GM12878 (cell line): ENCODE data around the gene DNAH17. TPM values are rescaled to one million over a fixed set of nuclear protein-coding genes. Genes with fewer than 3 reads are reported as not detected.

Source experiments
- ATAC-seq: fragments of 200-7000 bp; cut with Tn5 transposase; 3 replicates; pipeline ENCODE4 v1.9.1; 2020; ENCODE audit warnings: mild to moderate bottlenecking, moderate library complexity
- BruUV-seq: library from RNA; stranded (reverse); fragments of 400-500 nt; replicated peaks from 2 replicates; lab custom pipeline; 2021; lab: Mats Ljungman, UMichigan
- CTCF ChIA-PET: fragments of 300-600 bp; sonication (Branson Sonifier 250); formaldehyde crosslinking; extraction: SDS; loops from one replicate; lab custom pipeline; 2021; ENCODE audit warnings: inconsistent platforms; lab: Yijun Ruan, JAX
- POLR2A ChIA-PET: fragments of 350-600 bp; formaldehyde crosslinking; extraction: SDS; loops from one replicate; lab custom pipeline; 2021; ENCODE audit warnings: inconsistent platforms; lab: Charles Lee
- RAD21 ChIA-PET: fragments of 300-600 bp; sonication (Branson Sonifier 250); formaldehyde crosslinking; loops from one replicate; lab custom pipeline; 2023; ENCODE audit warnings: antibody characterized with exemption; ENCODE audit not compliant: unreplicated experiment; lab: Charles Lee
- SMC1A ChIA-PET: fragments of 300-600 bp; sonication (Branson Sonifier 250); formaldehyde crosslinking; loops from one replicate; lab custom pipeline; 2023; ENCODE audit not compliant: unreplicated experiment, uncharacterized antibody; lab: Charles Lee
- DNase-seq: peaks from one replicate; pipeline ENCODE4 v3.0.0-alpha.2; 2011; ENCODE audit warnings: low read depth, low spot score
- FAIRE-seq: peaks from 3 replicates; lab custom pipeline; 2011; peaks lifted over from hg19 to GRCh38; lab: Jason Lieb, UNC
- H2AFZ ChIP-seq: 2 replicates; pipeline ENCODE4 v1.6.0; 2011; ENCODE audit warnings: low read depth, low read length, control low read depth; ENCODE audit not compliant: control insufficient read depth
- H3K27ac ChIP-seq: 2 replicates; pipeline ENCODE4 v1.5.1; 2011; ENCODE audit warnings: control low read depth; ENCODE audit not compliant: control insufficient read depth, insufficient read depth
- H3K27me3 ChIP-seq, 2 experiments: replicated peaks in 1 of 2; 2 replicates each; pipeline versions ENCODE4 v1.6.0 to v1.6.1; 2011; ENCODE audit warnings: low read length in 1 of 2; ENCODE audit not compliant: control insufficient read depth in 2 of 2, insufficient read depth in 2 of 2
- H3K36me3 ChIP-seq, 2 experiments: 2 replicates each; pipeline ENCODE4 v1.5.1; 2011; ENCODE audit warnings: low read length in 1 of 2; ENCODE audit not compliant: control insufficient read depth in 2 of 2, insufficient read depth in 2 of 2
- H3K4me1 ChIP-seq: 2 replicates; pipeline ENCODE4 v1.6.1; 2011; ENCODE audit warnings: mild to moderate bottlenecking, low read length, moderate library complexity, mixed read lengths; ENCODE audit not compliant: control insufficient read depth, insufficient read depth
- H3K4me2 ChIP-seq: 2 replicates; pipeline ENCODE4 v1.6.0; 2011; ENCODE audit warnings: control low read depth; ENCODE audit not compliant: control insufficient read depth, insufficient read depth
- H3K4me3 ChIP-seq: fragments of 200-600 bp; sonication (generic); 2 replicates; pipeline ENCODE4 v1.5.1; 2016
- H3K79me2 ChIP-seq: 2 replicates; pipeline ENCODE4 v1.6.0; 2011; ENCODE audit warnings: low read length; ENCODE audit not compliant: control insufficient read depth, insufficient read depth
- H3K9ac ChIP-seq: 2 replicates; pipeline ENCODE4 v1.8.0; 2011; ENCODE audit warnings: low read length, control low read depth, mixed read lengths; ENCODE audit not compliant: control insufficient read depth, insufficient read depth
- H3K9me3 ChIP-seq: replicated peaks from 3 replicates; pipeline ENCODE4 v1.5.1; 2011; ENCODE audit warnings: mild to moderate bottlenecking, low read length; ENCODE audit not compliant: control insufficient read depth, insufficient read depth
- H4K20me1 ChIP-seq: 2 replicates; pipeline ENCODE4 v1.6.0; 2011; ENCODE audit not compliant: control insufficient read depth, insufficient read depth
- MYB ChIP-seq: fragments of 150-350 bp; IDR thresholded peaks from 2 replicates; pipeline ENCODE4 v1.6.1; 2014; ENCODE audit warnings: mild to moderate bottlenecking, low read depth, low read length, borderline replicate concordance
- POLR2A ChIP-seq: IDR thresholded peaks from 2 replicates; pipeline ENCODE4 v1.6.1; 2011; ENCODE audit warnings: low read depth, mild to moderate bottlenecking, low read length
- ZBTB33 ChIP-seq: fragments of 450-650 bp; IDR thresholded peaks from 2 replicates; pipeline ENCODE4 v1.6.1; 2017; ENCODE audit warnings: mild to moderate bottlenecking
- ZNF592 ChIP-seq: fragments of 450-650 bp; IDR thresholded peaks from 2 replicates; pipeline ENCODE4 v1.6.1; 2017; ENCODE audit warnings: mild to moderate bottlenecking, moderate library complexity
- WGBS: methylation state at CpG from one replicate; pipeline ENCODE4 v1.1.6; 2016; ENCODE audit warnings: low lambda C conversion rate; ENCODE audit not compliant: insufficient replicate concordance, insufficient coverage; ENCODE audit errors: missing lambda C conversion rate; 5-methylcytosine and 5-hydroxymethylcytosine counted together
- in situ Hi-C: fragments of 300-500 bp; cut with MboI; formaldehyde crosslinking; loops from 9 replicates; pipeline ENCODE4 v1.14.3; 2018; ENCODE audit warnings: mixed read lengths
- intact Hi-C: fragments of 100-400 bp; cut with micrococcal nuclease; formaldehyde crosslinking; loops from one replicate; pipeline ENCODE4 v1.14.2; 2022; ENCODE audit not compliant: unreplicated experiment
- polyA plus RNA-seq, 11 experiments: library from polyadenylated mRNA; depleted of rRNA in 4 of 11; unstranded in 6 of 11; stranded (reverse) in 5 of 11; fragments of >200 nt; fragmentation: Nextera tagmentation in 4 of 11; fragmentation: Illumina TruSeq in 1 of 11; extraction: Ambion mirVana in 4 of 11; extraction: Trizol in 1 of 11; gene quantifications; 1 replicate in 1 of 11; 2 replicates in 10 of 11; pipeline versions ENCODE4 v1.2.1 to v1.2.3, GENCODE V29; 2011 to 2016; ENCODE audit warnings: inconsistent platforms in 2 of 11, missing spikeins in 2 of 11, low read depth in 1 of 11
- total RNA-seq, 4 experiments: library from RNA; depleted of rRNA in 3 of 4; stranded (reverse); fragments of >200 nt in 3 of 4; fragmentation: Illumina TruSeq in 1 of 4; extraction: Trizol in 1 of 4; gene quantifications; 2 replicates each; pipeline versions ENCODE4 v1.2.1 to v1.2.3, GENCODE V29; 2013 to 2021

Gene DNAH17
- total and polyA plus RNA-seq, 10 of the 15 experiments (the other 5 are each of a cell fraction or from before 2014, with no cell fraction given), result 0.16 to 2.9 (median 0.56) TPM

- ATAC-seq (no peak), DNase-seq (no peak), FAIRE-seq (no peak)
- RAD21 ChIA-PET, result no interaction called here
- no peak overlapping the region for H3K4me3 ChIP-seq
- peaks cover 25% of the 10 kb centered on the region in 2 experiments for H3K36me3 ChIP-seq
- in situ Hi-C loops, result no loop called here
- CTCF ChIA-PET, result interaction anchor here (8.5 kb wide), 1 partner anchor 63 kb away, joined by 96 read pairs; no protein-coding TSS in a partner anchor
- no peak overlapping the region for H3K27ac ChIP-seq
- H3K27me3 ChIP-seq, result no peaks in the 10 kb centered on the region
- no peak overlapping the region for H2AFZ ChIP-seq
- BruUV-seq, result no TSS peak
- H4K20me1 ChIP-seq, result no peaks in the 10 kb centered on the region; the same call in 1 of the 2 replicates
- POLR2A ChIA-PET, result no interaction called here
- TF ChIP-seq ZBTB33, result no peak
- TF ChIP-seq MYB, result no peak
- TF ChIP-seq ZNF592, result no peak
- peak; percentile 40 for TF ChIP-seq POLR2A
- H3K4me1 ChIP-seq, result no peaks in the 10 kb centered on the region
- no peaks in the 10 kb centered on the region for H3K9me3 ChIP-seq
- intact Hi-C loops, result loop anchor here (10.0 kb wide), 1 partner anchor 342 kb away; no protein-coding TSS in a partner anchor
- no peak overlapping the region for H3K4me2 ChIP-seq
- SMC1A ChIA-PET, result interaction anchor here (0.7 kb wide), 2 partner anchors 53 to 413 kb away, joined by 3 read pairs; no protein-coding TSS in a partner anchor
- no peaks in the 10 kb centered on the region for H3K79me2 ChIP-seq
- no peak overlapping the region for H3K9ac ChIP-seq
- 97% methylated on average over 22 of the region's 22 CpGs for WGBS
These were observed 150.8 kb downstream of the DNAH17 start for GRCh38 chr17:78426293-78426879.
